ENCODE data around the gene ARHGAP40.

- TF ChIP-seq CTCF (IDR thresholded peaks at IDR 0.05; ENCODE audit: extremely low read depth in 1 of 2, insufficient read depth in 1 of 2, low read depth in 1 of 2, low read length in 2 of 2) (no peak), POLR2A (IDR thresholded peaks at IDR 0.05; ENCODE audit: low read depth, low read length) (no peak), FOS (IDR thresholded peaks at IDR 0.05; ENCODE audit: borderline replicate concordance, insufficient read depth, low read length) (no peak), EZH2 (IDR thresholded peaks at IDR 0.05; ENCODE audit: borderline replicate concordance, low read depth, low read length, severe bottlenecking) (no peak)
Observed at GRCh38 chr20:38583306-38583705, 18.3 kb upstream of the ARHGAP40 start.

Data from endothelial cell of umbilical vein (primary cell).